Measurements from ENCODE around the gene TRIM29.

DNA sequence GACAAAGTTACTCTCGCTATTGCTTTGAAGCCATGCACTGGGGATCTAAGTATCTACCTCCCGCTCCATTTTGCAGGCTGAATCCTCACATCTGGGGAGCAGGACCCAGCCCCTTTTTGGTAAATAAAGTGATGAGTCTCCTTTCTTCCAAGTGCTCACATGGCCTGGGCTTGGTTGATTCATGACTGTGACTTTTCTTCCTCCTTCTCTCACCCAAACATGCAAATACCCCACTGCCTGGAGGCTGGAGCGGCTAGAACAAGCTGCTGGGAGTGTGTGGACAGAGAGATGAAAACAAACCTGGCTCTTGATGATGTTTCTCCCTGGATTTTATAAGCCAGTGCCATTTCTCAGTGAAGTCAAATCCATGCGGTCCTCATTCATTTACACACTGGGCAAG is 72.7 kb downstream of the TRIM29 start:
- TF ChIP-seq, protein P1, sequence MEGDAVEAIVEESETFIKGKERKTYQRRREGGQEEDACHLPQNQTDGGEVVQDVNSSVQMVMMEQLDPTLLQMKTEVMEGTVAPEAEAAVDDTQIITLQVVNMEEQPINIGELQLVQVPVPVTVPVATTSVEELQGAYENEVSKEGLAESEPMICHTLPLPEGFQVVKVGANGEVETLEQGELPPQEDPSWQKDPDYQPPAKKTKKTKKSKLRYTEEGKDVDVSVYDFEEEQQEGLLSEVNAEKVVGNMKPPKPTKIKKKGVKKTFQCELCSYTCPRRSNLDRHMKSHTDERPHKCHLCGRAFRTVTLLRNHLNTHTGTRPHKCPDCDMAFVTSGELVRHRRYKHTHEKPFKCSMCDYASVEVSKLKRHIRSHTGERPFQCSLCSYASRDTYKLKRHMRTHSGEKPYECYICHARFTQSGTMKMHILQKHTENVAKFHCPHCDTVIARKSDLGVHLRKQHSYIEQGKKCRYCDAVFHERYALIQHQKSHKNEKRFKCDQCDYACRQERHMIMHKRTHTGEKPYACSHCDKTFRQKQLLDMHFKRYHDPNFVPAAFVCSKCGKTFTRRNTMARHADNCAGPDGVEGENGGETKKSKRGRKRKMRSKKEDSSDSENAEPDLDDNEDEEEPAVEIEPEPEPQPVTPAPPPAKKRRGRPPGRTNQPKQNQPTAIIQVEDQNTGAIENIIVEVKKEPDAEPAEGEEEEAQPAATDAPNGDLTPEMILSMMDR (IDR thresholded peaks at IDR 0.05; ENCODE audit: insufficient read depth, low read depth, low read length) = no peak
- TF ChIP-seq EZH2 (IDR thresholded peaks at IDR 0.05; ENCODE audit: insufficient read depth, low read length) = no peak
